H1 (cell line): ENCODE data around the gene LDLRAD4. TPM values are rescaled to one million over a fixed set of nuclear protein-coding genes. Genes with fewer than 3 reads are reported as not detected.

ENCODE experiments used
- CTCF ChIA-PET: fragments of 300-600 bp; sonication (Branson Sonifier 250); formaldehyde crosslinking; loops from one replicate; lab custom pipeline; 2021; ENCODE audit not compliant: partially characterized antibody; lab: Charles Lee
- POLR2A ChIA-PET: fragments of 300-600 bp; sonication (Branson Sonifier 250); formaldehyde crosslinking; loops from one replicate; lab custom pipeline; 2021; ENCODE audit warnings: inconsistent platforms; ENCODE audit not compliant: partially characterized antibody; lab: Charles Lee
- DNase-seq, 2 experiments: peaks; one replicate each; pipeline versions ENCODE4 v3.0.0 to v3.0.0-alpha.2; 2010 to 2022; ENCODE audit warnings: low spot score in 2 of 2, low read depth in 1 of 2, mixed read lengths in 1 of 2
- FAIRE-seq: peaks from 2 replicates; lab custom pipeline; 2011; peaks lifted over from hg19 to GRCh38; lab: Jason Lieb, UNC
- H2AFZ ChIP-seq: 2 replicates; pipeline ENCODE4 v1.8.1; 2012; ENCODE audit warnings: low read length, inconsistent platforms
- H2AK5ac ChIP-seq: 2 replicates; pipeline ENCODE4 v1.6.1; 2013; ENCODE audit warnings: low read depth, low read length
- H2BK120ac ChIP-seq: replicated peaks from 2 replicates; pipeline ENCODE3; 2013; ENCODE audit warnings: low read depth, low read length, inconsistent platforms
- H2BK12ac ChIP-seq: 2 replicates; pipeline ENCODE4 v1.6.1; 2013; ENCODE audit warnings: low read depth, low read length
- H2BK15ac ChIP-seq: 2 replicates; pipeline ENCODE4 v1.6.1; 2013; ENCODE audit warnings: low read length
- H2BK20ac ChIP-seq: 2 replicates; pipeline ENCODE4 v1.6.1; 2013; ENCODE audit warnings: low read length
- H2BK5ac ChIP-seq: 2 replicates; pipeline ENCODE4 v1.6.1; 2013; ENCODE audit warnings: low read depth, low read length
- H3K14ac ChIP-seq: 2 replicates; pipeline ENCODE4 v1.6.1; 2013; ENCODE audit warnings: inconsistent platforms; ENCODE audit not compliant: insufficient read length
- H3K18ac ChIP-seq: 2 replicates; pipeline ENCODE4 v1.6.1; 2013; ENCODE audit warnings: low read length; ENCODE audit errors: extremely low read depth
- H3K23ac ChIP-seq: 2 replicates; pipeline ENCODE4 v1.6.1; 2013; ENCODE audit warnings: inconsistent platforms; ENCODE audit not compliant: insufficient read length
- H3K23me2 ChIP-seq: 2 replicates; pipeline ENCODE4 v1.6.1; 2013; ENCODE audit warnings: low read depth, low read length
- H3K27ac ChIP-seq: 2 replicates; pipeline ENCODE4 v1.6.1; 2011; ENCODE audit warnings: low read depth, low read length, inconsistent platforms
- H3K27me3 ChIP-seq, 4 experiments: replicated peaks in 1 of 4; 1 replicate in 1 of 4; 2 replicates in 3 of 4; pipeline versions ENCODE4 v1.6.1 to v1.8.1; 2011 to 2013; ENCODE audit warnings: low read length in 3 of 4, mild to moderate bottlenecking in 3 of 4, inconsistent platforms in 2 of 4, mixed read lengths in 2 of 4, moderate library complexity in 1 of 4; ENCODE audit not compliant: control insufficient read depth in 3 of 4, insufficient read depth in 3 of 4; ENCODE audit errors: extremely low read depth in 1 of 4
- H3K36me3 ChIP-seq, 4 experiments: 2 replicates each; pipeline versions ENCODE4 v1.6.1 to v1.8.1; 2011 to 2013; ENCODE audit warnings: mild to moderate bottlenecking in 4 of 4, low read length in 3 of 4, moderate library complexity in 2 of 4, control low read depth in 1 of 4, inconsistent platforms in 1 of 4; ENCODE audit not compliant: insufficient read depth in 4 of 4, control insufficient read depth in 2 of 4
- H3K4ac ChIP-seq: replicated peaks from 2 replicates; pipeline ENCODE3; 2013; ENCODE audit warnings: low read length, low read depth, mixed read lengths, inconsistent platforms; ENCODE audit not compliant: insufficient read length
- H3K4me1 ChIP-seq, 4 experiments: replicated peaks in 1 of 4; 1 replicate in 1 of 4; 2 replicates in 3 of 4; pipeline versions ENCODE4 v1.6.1 to v1.8.1; 2011 to 2013; ENCODE audit warnings: low read length in 3 of 4, inconsistent platforms in 2 of 4, mixed read lengths in 1 of 4; ENCODE audit not compliant: insufficient read depth in 4 of 4, control insufficient read depth in 3 of 4
- H3K4me2 ChIP-seq, 2 experiments: 2 replicates each; pipeline versions ENCODE4 v1.6.1 to v1.8.1; 2011 to 2013; ENCODE audit warnings: low read depth in 2 of 2, low read length in 2 of 2, control low read depth in 1 of 2, inconsistent platforms in 1 of 2, mild to moderate bottlenecking in 1 of 2; ENCODE audit not compliant: insufficient read depth in 1 of 2
- H3K4me3 ChIP-seq, 4 experiments: fragments of 200-600, 300-600 bp in 1 of 4; sonication (generic), shearing (Covaris generic), sonication (Bioruptor Twin) in 1 of 4; 2 replicates each; pipeline versions ENCODE4 v1.5.1 to v1.8.1; 2011 to 2016; ENCODE audit warnings: low read length in 4 of 4, low read depth in 3 of 4, control low read depth in 2 of 4, inconsistent platforms in 2 of 4, mild to moderate bottlenecking in 2 of 4, mixed read lengths in 1 of 4, moderate library complexity in 1 of 4; ENCODE audit not compliant: insufficient read depth in 2 of 4; ENCODE audit errors: extremely low read depth in 1 of 4
- H3K56ac ChIP-seq: replicated peaks from 2 replicates; pipeline ENCODE3; 2013; ENCODE audit warnings: low read depth, mild to moderate bottlenecking, mixed read lengths, low read length, inconsistent platforms; ENCODE audit not compliant: insufficient read length
- H3K79me1 ChIP-seq: 2 replicates; pipeline ENCODE4 v1.6.1; 2013; ENCODE audit warnings: low read depth, low read length, control low read depth
- H3K79me2 ChIP-seq, 2 experiments: 2 replicates each; pipeline versions ENCODE4 v1.6.1 to v1.8.1; 2012 to 2013; ENCODE audit warnings: low read length in 2 of 2, mild to moderate bottlenecking in 2 of 2, inconsistent platforms in 1 of 2; ENCODE audit not compliant: insufficient read depth in 2 of 2, control insufficient read depth in 1 of 2
- H3K9ac ChIP-seq, 4 experiments: replicated peaks in 1 of 4; 1 replicate in 1 of 4; 2 replicates in 3 of 4; pipeline versions ENCODE4 v1.6.1 to v1.8.1; 2011 to 2013; ENCODE audit warnings: low read depth in 3 of 4, low read length in 3 of 4, control low read depth in 2 of 4, mild to moderate bottlenecking in 2 of 4, moderate library complexity in 2 of 4, inconsistent platforms in 1 of 4; ENCODE audit errors: extremely low read depth in 1 of 4
- H3K9me3 ChIP-seq, 2 experiments: 2 replicates each; pipeline versions ENCODE4 v1.6.1 to v1.8.1; 2012 to 2013; ENCODE audit warnings: mild to moderate bottlenecking in 2 of 2, moderate library complexity in 2 of 2, control low read depth in 1 of 2, inconsistent platforms in 1 of 2, low read depth in 1 of 2, low read length in 1 of 2, mixed read lengths in 1 of 2; ENCODE audit not compliant: insufficient read depth in 2 of 2
- H4K20me1 ChIP-seq, 2 experiments: replicated peaks in 1 of 2; 2 replicates each; pipeline versions ENCODE3 to v1.8.1; 2011 to 2013; ENCODE audit warnings: inconsistent platforms in 2 of 2, low read length in 2 of 2, mild to moderate bottlenecking in 1 of 2; ENCODE audit not compliant: insufficient read depth in 2 of 2, control insufficient read depth in 1 of 2
- H4K5ac ChIP-seq: 2 replicates; pipeline ENCODE4 v1.6.1; 2013; ENCODE audit warnings: low read length, low read depth, mixed read lengths, inconsistent platforms; ENCODE audit not compliant: insufficient read length
- H4K8ac ChIP-seq: 2 replicates; pipeline ENCODE4 v1.8.0; 2013; ENCODE audit warnings: mild to moderate bottlenecking, moderate library complexity, low read length, inconsistent platforms; ENCODE audit not compliant: insufficient read depth; ENCODE audit errors: extremely low read depth
- H4K91ac ChIP-seq: replicated peaks from 2 replicates; pipeline ENCODE3; 2013; ENCODE audit warnings: low read length, mixed read lengths, inconsistent platforms; ENCODE audit not compliant: insufficient read length
- ATF2 ChIP-seq: IDR thresholded peaks from 2 replicates; pipeline ENCODE4 v1.6.1; 2012; ENCODE audit warnings: low read length, inconsistent platforms
- ATF3 ChIP-seq: IDR thresholded peaks from 2 replicates; pipeline ENCODE4 v1.6.1; 2011; ENCODE audit warnings: low read depth, mild to moderate bottlenecking, low read length; ENCODE audit not compliant: insufficient read depth
- BRCA1 ChIP-seq: IDR thresholded peaks from 2 replicates; pipeline ENCODE4 v1.6.1; 2012; ENCODE audit warnings: low read depth, low read length, improper control_type of control experiment
- CEBPB ChIP-seq: IDR thresholded peaks from 2 replicates; pipeline ENCODE4 v1.6.1; 2012; ENCODE audit warnings: low read depth, low read length
- CHD1 ChIP-seq: IDR thresholded peaks from 2 replicates; pipeline ENCODE4 v1.6.1; 2012; ENCODE audit warnings: low read depth, low read length, improper control_type of control experiment
- EZH2 ChIP-seq: fragments of 200-600 bp; sonication (generic); IDR thresholded peaks from 2 replicates; pipeline ENCODE4 v1.7.1; 2012; ENCODE audit warnings: low read depth, mild to moderate bottlenecking, moderate library complexity, low read length, inconsistent platforms; ENCODE audit not compliant: severe bottlenecking
- HDAC2 ChIP-seq, 2 experiments: fragments of 300-600 bp in 1 of 2; sonication (generic) in 1 of 2; IDR thresholded peaks; 2 replicates each; pipeline ENCODE4 v1.6.1; 2011 to 2012; ENCODE audit warnings: low read depth in 2 of 2, low read length in 2 of 2, mild to moderate bottlenecking in 2 of 2, moderate library complexity in 2 of 2, borderline replicate concordance in 1 of 2, inconsistent platforms in 1 of 2
- NRF1 ChIP-seq: IDR thresholded peaks from 2 replicates; pipeline ENCODE4 v1.6.1; 2011; ENCODE audit warnings: mild to moderate bottlenecking, low read depth, low read length, improper control_type of control experiment
- PHF8 ChIP-seq: fragments of 200-600 bp; sonication (generic); conservative IDR thresholded peaks from 2 replicates; pipeline ENCODE4 v1.7.1; 2012; ENCODE audit warnings: low read depth, mild to moderate bottlenecking, inconsistent platforms, low read length, moderate library complexity
- POLR2AphosphoS5 ChIP-seq: IDR thresholded peaks from 2 replicates; pipeline ENCODE4 v1.6.1; 2011; ENCODE audit warnings: low read depth, low read length
- RAD21 ChIP-seq, 2 experiments: IDR thresholded peaks in 1 of 2; conservative IDR thresholded peaks in 1 of 2; 2 replicates each; pipeline ENCODE4 v1.6.1; 2011; ENCODE audit warnings: low read depth in 2 of 2, low read length in 2 of 2, improper control_type of control experiment in 1 of 2, inconsistent platforms in 1 of 2, mild to moderate bottlenecking in 1 of 2, moderate library complexity in 1 of 2
- SP2 ChIP-seq: IDR thresholded peaks from 2 replicates; pipeline ENCODE4 v1.6.1; 2012; ENCODE audit warnings: mild to moderate bottlenecking, low read length, inconsistent platforms
- WGBS, 2 experiments: shearing (Covaris generic) in 1 of 2; methylation state at CpG; one replicate each; pipeline versions ENCODE4 v1.1.6 to v1.1.7; 2013 to 2015; ENCODE audit warnings: low lambda C conversion rate in 2 of 2, mixed read lengths in 2 of 2, inconsistent platforms in 1 of 2, low coverage in 1 of 2, missing lambda C conversion rate in 1 of 2; ENCODE audit not compliant: insufficient replicate concordance in 2 of 2, insufficient coverage in 1 of 2, insufficient read length in 1 of 2; ENCODE audit errors: extremely low coverage in 1 of 2, missing lambda C conversion rate in 1 of 2; 5-methylcytosine and 5-hydroxymethylcytosine counted together
- polyA plus RNA-seq, 7 experiments: library from polyadenylated mRNA; depleted of rRNA in 3 of 7; stranded (reverse) in 5 of 7; unstranded in 2 of 7; fragments of >200 nt in 5 of 7; fragments of 200-250 nt in 2 of 7; gene quantifications; 1 replicate in 5 of 7; 2 replicates in 1 of 7; 4 replicates in 1 of 7; pipeline versions ENCODE4 v1.2.1 to v1.2.3, GENCODE V29; 2011 to 2013; ENCODE audit warnings: missing spikeins in 2 of 7, mixed read lengths in 2 of 7
- total RNA-seq: library from RNA; stranded (reverse); fragmentation: NEBNext Ultra II Directional; extraction: Animal tissue kit (Norgen Biotek cat#: 25700); gene quantifications from 2 replicates; pipeline ENCODE4 v1.2.1, GENCODE V29; 2021

The LDLRAD4 gene
- total and polyA plus RNA-seq, 2 of the 8 experiments (the other 6 are each of a cell fraction or from before 2014, with no cell fraction given): 0.77 to 1.4 TPM

- no peak overlapping the region for H3K14ac ChIP-seq
- no peak overlapping the region for H3K56ac ChIP-seq
- H3K4ac ChIP-seq: peak overlapping the region; percentile 21
- no peaks in the 10 kb centered on the region for H3K27me3 ChIP-seq
- ChIA-PET CTCF (interaction anchor here (0.6 kb wide), 1 partner anchor 70 kb away, joined by 3 read pairs; no protein-coding TSS in a partner anchor), POLR2A (no interaction called here)
- H3K4me1 ChIP-seq: no peaks in the 10 kb centered on the region; a peak in 1 of 7 replicates
- no peak for DNase-seq
- no peak overlapping the region for H3K23ac ChIP-seq
- H2BK15ac ChIP-seq: no peak overlapping the region
- FAIRE-seq: no peak
- no peak overlapping the region for H3K18ac ChIP-seq
- H3K23me2 ChIP-seq: no peaks in the 10 kb centered on the region; the same call in 1 of the 2 replicates
- no peak overlapping the region for H2BK120ac ChIP-seq
- no peak overlapping the region for H2BK20ac ChIP-seq
- no peak overlapping the region for H2AK5ac ChIP-seq
- no peaks in the 10 kb centered on the region for H3K36me3 ChIP-seq
- no peak overlapping the region for H2BK5ac ChIP-seq
- no peaks in the 10 kb centered on the region for H3K79me1 ChIP-seq
- H3K4me3 ChIP-seq: no peak overlapping the region
- H4K20me1 ChIP-seq: no peaks in the 10 kb centered on the region
- no peak overlapping the region for H2BK12ac ChIP-seq
- H4K91ac ChIP-seq: no peak overlapping the region
- H3K9me3 ChIP-seq: no peaks in the 10 kb centered on the region
- H3K27ac ChIP-seq: no peak overlapping the region
- H4K8ac ChIP-seq: no peak overlapping the region
- no peak overlapping the region for H3K9ac ChIP-seq
- 86% methylated on average over 7 of the region's 7 CpGs; no CpG with 5 or more reads in 1 of the 2 experiments for WGBS, 2 experiments
- H4K5ac ChIP-seq: no peak overlapping the region
- H2AFZ ChIP-seq: no peak overlapping the region
- no peak overlapping the region for H3K4me2 ChIP-seq
- no peaks in the 10 kb centered on the region for H3K79me2 ChIP-seq
- TF ChIP-seq NRF1 (no peak), CEBPB (no peak), ATF3 (no peak), PHF8 (no peak), RAD21 (IDR thresholded peaks at IDR 0.05 in 1 of 2, conservative IDR thresholded peaks at IDR 0.05 in 1 of 2; ENCODE audit: low read depth in 2 of 2, low read length in 2 of 2) (no peak), POLR2AphosphoS5 (no peak), SP2 (no peak), EZH2 (no peak), HDAC2 (IDR thresholded peaks at IDR 0.05; ENCODE audit: borderline replicate concordance in 1 of 2, low read depth in 2 of 2, low read length in 2 of 2) (no peak), BRCA1 (no peak), ATF2 (no peak), CHD1 (no peak)
Observed at GRCh38 chr18:13424363-13424762, 205.8 kb downstream of the LDLRAD4 start.
